ENCODE data around the gene BAD.

Gene BAD

GRCh38 chr11:64220798-64221197 is 63.7 kb downstream of the BAD start:
- ChIA-PET POLR2A (no interaction called here), CTCF (interaction anchor here (1.2 to 9.1 kb wide), 2 partner anchors 16 to 31 kb away, joined by 3 to 86 read pairs; partner anchors contain the start of gene FERMT3)
- TF ChIP-seq, protein P1, sequence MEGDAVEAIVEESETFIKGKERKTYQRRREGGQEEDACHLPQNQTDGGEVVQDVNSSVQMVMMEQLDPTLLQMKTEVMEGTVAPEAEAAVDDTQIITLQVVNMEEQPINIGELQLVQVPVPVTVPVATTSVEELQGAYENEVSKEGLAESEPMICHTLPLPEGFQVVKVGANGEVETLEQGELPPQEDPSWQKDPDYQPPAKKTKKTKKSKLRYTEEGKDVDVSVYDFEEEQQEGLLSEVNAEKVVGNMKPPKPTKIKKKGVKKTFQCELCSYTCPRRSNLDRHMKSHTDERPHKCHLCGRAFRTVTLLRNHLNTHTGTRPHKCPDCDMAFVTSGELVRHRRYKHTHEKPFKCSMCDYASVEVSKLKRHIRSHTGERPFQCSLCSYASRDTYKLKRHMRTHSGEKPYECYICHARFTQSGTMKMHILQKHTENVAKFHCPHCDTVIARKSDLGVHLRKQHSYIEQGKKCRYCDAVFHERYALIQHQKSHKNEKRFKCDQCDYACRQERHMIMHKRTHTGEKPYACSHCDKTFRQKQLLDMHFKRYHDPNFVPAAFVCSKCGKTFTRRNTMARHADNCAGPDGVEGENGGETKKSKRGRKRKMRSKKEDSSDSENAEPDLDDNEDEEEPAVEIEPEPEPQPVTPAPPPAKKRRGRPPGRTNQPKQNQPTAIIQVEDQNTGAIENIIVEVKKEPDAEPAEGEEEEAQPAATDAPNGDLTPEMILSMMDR (IDR thresholded peaks at IDR 0.05; ENCODE audit: insufficient read depth, low read length, missing control alignments): no peak
- H3K4me3 ChIP-seq (ENCODE audit: low read depth, low read length): no peak overlapping the region
- no peak for DNase-seq (ENCODE audit: low read depth, low spot score)

DNA sequence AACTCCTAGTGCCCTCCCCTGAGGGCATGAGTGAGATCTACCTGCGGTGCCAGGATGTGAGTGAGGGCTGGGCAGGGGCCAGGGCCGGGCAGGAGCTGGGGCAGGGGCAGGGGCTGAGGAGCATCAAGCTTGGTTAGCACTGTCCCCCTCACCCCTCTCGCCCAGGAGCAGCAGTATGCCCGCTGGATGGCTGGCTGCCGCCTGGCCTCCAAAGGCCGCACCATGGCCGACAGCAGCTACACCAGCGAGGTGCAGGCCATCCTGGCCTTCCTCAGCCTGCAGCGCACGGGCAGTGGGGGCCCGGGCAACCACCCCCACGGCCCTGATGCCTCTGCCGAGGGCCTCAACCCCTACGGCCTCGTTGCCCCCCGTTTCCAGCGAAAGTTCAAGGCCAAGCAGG is 64.2 kb downstream of the BAD start:
- ChIA-PET CTCF (interaction anchor here (1.2 to 9.1 kb wide), 2 partner anchors 15 to 32 kb away, joined by 3 to 86 read pairs; partner anchors contain the start of gene FERMT3), POLR2A (no interaction called here)
- no peak overlapping the region for H3K4me3 ChIP-seq (ENCODE audit: low read depth, low read length)
- TF ChIP-seq, protein P1 (IDR thresholded peaks at IDR 0.05; ENCODE audit: insufficient read depth, low read length, missing control alignments): no peak
- no peak for DNase-seq (ENCODE audit: low read depth, low spot score)

Measured in AG04449 (cell line).